Hindlimb muscle (tissue), 1 donor: Measurements from ENCODE around the gene OR7D2. TPM values are rescaled to one million over a fixed set of nuclear protein-coding genes. Genes with fewer than 3 reads are reported as not detected.
"Not testable (repeated sequence)": the region's sequence is repeated elsewhere in the genome, so short reads cannot be mapped to it uniquely, and the experiment has no call there.

Experiments used
- DNase-seq: peaks from one replicate; pipeline ENCODE4 v3.0.0-alpha.2; 2013
- polyA plus RNA-seq: library from polyadenylated mRNA; unstranded; fragments of 120-200 nt; gene quantifications from one replicate; pipeline ENCODE4 v1.2.1, GENCODE V29; 2013; ENCODE audit not compliant: insufficient read length

Gene OR7D2
- polyA plus RNA-seq: 0.06 TPM

GRCh38 chr19:9178901-9179300 is at the start of gene OR7D2:
TSS of gene OR7D2 (plus strand) at chr19:9178979. CDS start at chr19:9185782, 6,803 bp downstream.
- DNase-seq: no peak

- no peak for DNase-seq
Measured at GRCh38 chr19:9130965-9131364, 47.8 kb upstream of the OR7D2 start.

- DNase-seq: no peak
Measured at GRCh38 chr19:9132422-9132821, 46.4 kb upstream of the OR7D2 start.

GRCh38 chr19:9139609-9140158 is 39.1 kb upstream of the OR7D2 start:
- no peak for DNase-seq

- peak; percentile 94 for DNase-seq
Measured at GRCh38 chr19:9140159-9140874, 38.5 kb upstream of the OR7D2 start, which contains the start of gene ZNF317. TSS of gene ZNF317 (plus strand) at chr19:9140397. CDS start at chr19:9156017, 15,620 bp downstream.

GRCh38 chr19:9144920-9145319 is 33.9 kb upstream of the OR7D2 start:
- no peak for DNase-seq

- no peak for DNase-seq
Measured at GRCh38 chr19:9146882-9147281, 31.9 kb upstream of the OR7D2 start.

GRCh38 chr19:9148697-9149096 is 30.1 kb upstream of the OR7D2 start:
- no peak for DNase-seq

GRCh38 chr19:9149997-9150396 is 28.8 kb upstream of the OR7D2 start:
- no peak for DNase-seq

- DNase-seq: no peak
Measured at GRCh38 chr19:9150650-9151049, 28.1 kb upstream of the OR7D2 start.

- no peak for DNase-seq
Measured at GRCh38 chr19:9151367-9151766, 27.4 kb upstream of the OR7D2 start.

- no peak for DNase-seq
Measured at GRCh38 chr19:9155591-9155990, 23.2 kb upstream of the OR7D2 start.

- no peak for DNase-seq
Measured at GRCh38 chr19:9156304-9156703, 22.5 kb upstream of the OR7D2 start.

- no peak for DNase-seq
Measured at GRCh38 chr19:9159891-9160290, 18.9 kb upstream of the OR7D2 start.

GRCh38 chr19:9161427-9161826 is 17.4 kb upstream of the OR7D2 start:
- DNase-seq: no peak

GRCh38 chr19:9165261-9165660 is 13.5 kb upstream of the OR7D2 start:
- DNase-seq: no peak

- DNase-seq: peak; percentile 3
Measured at GRCh38 chr19:9166846-9167245, 11.9 kb upstream of the OR7D2 start.

- DNase-seq: no peak
Measured at GRCh38 chr19:9171393-9171991, 7.3 kb upstream of the OR7D2 start.

GRCh38 chr19:9175326-9175725 is 3.5 kb upstream of the OR7D2 start:
- DNase-seq: no peak

GRCh38 chr19:9183000-9183399 is 4.2 kb downstream of the OR7D2 start:
- no peak for DNase-seq

GRCh38 chr19:9187191-9187590 is 8.4 kb downstream of the OR7D2 start:
- DNase-seq: no peak

- DNase-seq: no peak
Measured at GRCh38 chr19:9189535-9189934, 10.8 kb downstream of the OR7D2 start.

GRCh38 chr19:9198044-9198443 is 19.3 kb downstream of the OR7D2 start:
- DNase-seq: not testable (repeated sequence)
